ENCODE measurements around the gene TGIF2. TPM values are rescaled to one million over a fixed set of nuclear protein-coding genes. Genes with fewer than 3 reads are reported as not detected.
A peak's percentile ranks its signal among the peaks of the same experiment; 100 is the strongest.

TGIF2 gene
- total and polyA plus RNA-seq, 2 of the 13 experiments (the other 11 are each of a cell fraction or from before 2014, with no cell fraction given), result 41.3 to 53.9 TPM

DNA sequence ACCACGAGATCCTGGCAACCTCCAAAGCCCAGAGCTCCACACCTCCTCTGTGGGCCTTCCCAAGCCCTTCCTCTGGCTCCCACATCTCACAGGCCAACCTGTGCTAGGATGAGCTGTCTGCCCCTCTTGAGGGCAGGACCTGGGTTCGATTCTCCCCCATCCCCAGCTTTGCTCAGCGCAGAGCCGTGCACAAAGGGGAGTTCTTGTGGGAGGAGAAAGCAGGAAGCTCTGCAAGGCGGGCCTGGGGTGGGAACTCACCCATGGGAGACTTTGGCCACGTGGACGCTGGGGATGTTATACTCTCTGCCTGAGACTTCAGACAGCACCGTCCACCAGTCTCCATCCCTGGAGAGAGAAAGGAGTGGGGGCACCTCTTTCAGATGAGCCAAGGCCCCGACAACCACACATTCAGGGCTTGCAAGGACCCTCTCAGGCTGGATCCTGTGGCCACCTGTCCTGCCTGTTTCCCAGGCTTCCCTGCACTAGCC is 59.9 kb downstream of the TGIF2 start (continued):
- TF ChIP-seq, protein P1, sequence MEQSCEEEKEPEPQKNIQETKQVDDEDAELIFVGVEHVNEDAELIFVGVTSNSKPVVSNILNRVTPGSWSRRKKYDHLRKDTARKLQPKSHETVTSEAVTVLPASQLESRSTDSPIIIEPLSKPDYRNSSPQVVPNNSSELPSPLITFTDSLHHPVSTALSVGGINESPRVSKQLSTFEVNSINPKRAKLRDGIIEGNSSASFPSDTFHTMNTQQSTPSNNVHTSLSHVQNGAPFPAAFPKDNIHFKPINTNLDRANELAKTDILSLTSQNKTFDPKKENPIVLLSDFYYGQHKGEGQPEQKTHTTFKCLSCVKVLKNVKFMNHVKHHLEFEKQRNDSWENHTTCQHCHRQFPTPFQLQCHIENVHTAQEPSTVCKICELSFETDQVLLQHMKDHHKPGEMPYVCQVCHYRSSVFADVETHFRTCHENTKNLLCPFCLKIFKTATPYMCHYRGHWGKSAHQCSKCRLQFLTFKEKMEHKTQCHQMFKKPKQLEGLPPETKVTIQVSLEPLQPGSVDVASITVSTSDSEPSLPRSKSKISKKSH (CRISPR knock-in tag; IDR thresholded peaks at IDR 0.05; ENCODE audit: borderline replicate concordance), result 0 out of 2 replicates have a peak, but pooled peaks have one; percentile 52
- TF ChIP-seq, protein P2, sequence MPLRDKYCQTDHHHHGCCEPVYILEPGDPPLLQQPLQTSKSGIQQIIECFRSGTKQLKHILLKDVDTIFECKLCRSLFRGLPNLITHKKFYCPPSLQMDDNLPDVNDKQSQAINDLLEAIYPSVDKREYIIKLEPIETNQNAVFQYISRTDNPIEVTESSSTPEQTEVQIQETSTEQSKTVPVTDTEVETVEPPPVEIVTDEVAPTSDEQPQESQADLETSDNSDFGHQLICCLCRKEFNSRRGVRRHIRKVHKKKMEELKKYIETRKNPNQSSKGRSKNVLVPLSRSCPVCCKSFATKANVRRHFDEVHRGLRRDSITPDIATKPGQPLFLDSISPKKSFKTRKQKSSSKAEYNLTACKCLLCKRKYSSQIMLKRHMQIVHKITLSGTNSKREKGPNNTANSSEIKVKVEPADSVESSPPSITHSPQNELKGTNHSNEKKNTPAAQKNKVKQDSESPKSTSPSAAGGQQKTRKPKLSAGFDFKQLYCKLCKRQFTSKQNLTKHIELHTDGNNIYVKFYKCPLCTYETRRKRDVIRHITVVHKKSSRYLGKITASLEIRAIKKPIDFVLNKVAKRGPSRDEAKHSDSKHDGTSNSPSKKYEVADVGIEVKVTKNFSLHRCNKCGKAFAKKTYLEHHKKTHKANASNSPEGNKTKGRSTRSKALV (CRISPR knock-in tag; IDR thresholded peaks at IDR 0.05), result no peak
- TF ChIP-seq, protein P3, sequence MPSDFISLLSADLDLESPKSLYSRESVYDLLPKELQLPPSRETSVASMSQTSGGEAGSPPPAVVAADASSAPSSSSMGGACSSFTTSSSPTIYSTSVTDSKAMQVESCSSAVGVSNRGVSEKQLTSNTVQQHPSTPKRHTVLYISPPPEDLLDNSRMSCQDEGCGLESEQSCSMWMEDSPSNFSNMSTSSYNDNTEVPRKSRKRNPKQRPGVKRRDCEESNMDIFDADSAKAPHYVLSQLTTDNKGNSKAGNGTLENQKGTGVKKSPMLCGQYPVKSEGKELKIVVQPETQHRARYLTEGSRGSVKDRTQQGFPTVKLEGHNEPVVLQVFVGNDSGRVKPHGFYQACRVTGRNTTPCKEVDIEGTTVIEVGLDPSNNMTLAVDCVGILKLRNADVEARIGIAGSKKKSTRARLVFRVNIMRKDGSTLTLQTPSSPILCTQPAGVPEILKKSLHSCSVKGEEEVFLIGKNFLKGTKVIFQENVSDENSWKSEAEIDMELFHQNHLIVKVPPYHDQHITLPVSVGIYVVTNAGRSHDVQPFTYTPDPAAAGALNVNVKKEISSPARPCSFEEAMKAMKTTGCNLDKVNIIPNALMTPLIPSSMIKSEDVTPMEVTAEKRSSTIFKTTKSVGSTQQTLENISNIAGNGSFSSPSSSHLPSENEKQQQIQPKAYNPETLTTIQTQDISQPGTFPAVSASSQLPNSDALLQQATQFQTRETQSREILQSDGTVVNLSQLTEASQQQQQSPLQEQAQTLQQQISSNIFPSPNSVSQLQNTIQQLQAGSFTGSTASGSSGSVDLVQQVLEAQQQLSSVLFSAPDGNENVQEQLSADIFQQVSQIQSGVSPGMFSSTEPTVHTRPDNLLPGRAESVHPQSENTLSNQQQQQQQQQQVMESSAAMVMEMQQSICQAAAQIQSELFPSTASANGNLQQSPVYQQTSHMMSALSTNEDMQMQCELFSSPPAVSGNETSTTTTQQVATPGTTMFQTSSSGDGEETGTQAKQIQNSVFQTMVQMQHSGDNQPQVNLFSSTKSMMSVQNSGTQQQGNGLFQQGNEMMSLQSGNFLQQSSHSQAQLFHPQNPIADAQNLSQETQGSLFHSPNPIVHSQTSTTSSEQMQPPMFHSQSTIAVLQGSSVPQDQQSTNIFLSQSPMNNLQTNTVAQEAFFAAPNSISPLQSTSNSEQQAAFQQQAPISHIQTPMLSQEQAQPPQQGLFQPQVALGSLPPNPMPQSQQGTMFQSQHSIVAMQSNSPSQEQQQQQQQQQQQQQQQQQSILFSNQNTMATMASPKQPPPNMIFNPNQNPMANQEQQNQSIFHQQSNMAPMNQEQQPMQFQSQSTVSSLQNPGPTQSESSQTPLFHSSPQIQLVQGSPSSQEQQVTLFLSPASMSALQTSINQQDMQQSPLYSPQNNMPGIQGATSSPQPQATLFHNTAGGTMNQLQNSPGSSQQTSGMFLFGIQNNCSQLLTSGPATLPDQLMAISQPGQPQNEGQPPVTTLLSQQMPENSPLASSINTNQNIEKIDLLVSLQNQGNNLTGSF (CRISPR knock-in tag; IDR thresholded peaks at IDR 0.05), result no peak
- TF ChIP-seq ZNF713 (CRISPR knock-in tag; IDR thresholded peaks at IDR 0.05) (no peak), ZNF496 (CRISPR knock-in tag; IDR thresholded peaks at IDR 0.05; ENCODE audit: insufficient replicate concordance) (no peak), ZNF317 (CRISPR knock-in tag; IDR thresholded peaks at IDR 0.05) (0 out of 2 replicates have a peak, but pooled peaks have one; percentile 10), ZNF558 (CRISPR knock-in tag; IDR thresholded peaks at IDR 0.05; ENCODE audit: borderline replicate concordance) (no peak), ZNF331 (CRISPR knock-in tag; IDR thresholded peaks at IDR 0.05) (no peak), ZBTB21 (CRISPR knock-in tag; IDR thresholded peaks at IDR 0.05) (no peak)
- TF ChIP-seq, protein P4, sequence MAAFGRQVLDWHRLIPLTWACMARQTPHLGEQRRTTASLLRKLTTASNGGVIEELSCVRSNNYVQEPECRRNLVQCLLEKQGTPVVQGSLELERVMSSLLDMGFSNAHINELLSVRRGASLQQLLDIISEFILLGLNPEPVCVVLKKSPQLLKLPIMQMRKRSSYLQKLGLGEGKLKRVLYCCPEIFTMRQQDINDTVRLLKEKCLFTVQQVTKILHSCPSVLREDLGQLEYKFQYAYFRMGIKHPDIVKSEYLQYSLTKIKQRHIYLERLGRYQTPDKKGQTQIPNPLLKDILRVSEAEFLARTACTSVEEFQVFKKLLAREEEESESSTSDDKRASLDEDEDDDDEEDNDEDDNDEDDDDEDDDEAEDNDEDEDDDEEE (CRISPR knock-in tag; IDR thresholded peaks at IDR 0.05), result no peak
- TF ChIP-seq, protein P5, sequence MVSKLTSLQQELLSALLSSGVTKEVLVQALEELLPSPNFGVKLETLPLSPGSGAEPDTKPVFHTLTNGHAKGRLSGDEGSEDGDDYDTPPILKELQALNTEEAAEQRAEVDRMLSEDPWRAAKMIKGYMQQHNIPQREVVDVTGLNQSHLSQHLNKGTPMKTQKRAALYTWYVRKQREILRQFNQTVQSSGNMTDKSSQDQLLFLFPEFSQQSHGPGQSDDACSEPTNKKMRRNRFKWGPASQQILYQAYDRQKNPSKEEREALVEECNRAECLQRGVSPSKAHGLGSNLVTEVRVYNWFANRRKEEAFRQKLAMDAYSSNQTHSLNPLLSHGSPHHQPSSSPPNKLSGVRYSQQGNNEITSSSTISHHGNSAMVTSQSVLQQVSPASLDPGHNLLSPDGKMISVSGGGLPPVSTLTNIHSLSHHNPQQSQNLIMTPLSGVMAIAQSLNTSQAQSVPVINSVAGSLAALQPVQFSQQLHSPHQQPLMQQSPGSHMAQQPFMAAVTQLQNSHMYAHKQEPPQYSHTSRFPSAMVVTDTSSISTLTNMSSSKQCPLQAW (CRISPR knock-in tag; IDR thresholded peaks at IDR 0.05), result no peak
- TF ChIP-seq, protein P6, sequence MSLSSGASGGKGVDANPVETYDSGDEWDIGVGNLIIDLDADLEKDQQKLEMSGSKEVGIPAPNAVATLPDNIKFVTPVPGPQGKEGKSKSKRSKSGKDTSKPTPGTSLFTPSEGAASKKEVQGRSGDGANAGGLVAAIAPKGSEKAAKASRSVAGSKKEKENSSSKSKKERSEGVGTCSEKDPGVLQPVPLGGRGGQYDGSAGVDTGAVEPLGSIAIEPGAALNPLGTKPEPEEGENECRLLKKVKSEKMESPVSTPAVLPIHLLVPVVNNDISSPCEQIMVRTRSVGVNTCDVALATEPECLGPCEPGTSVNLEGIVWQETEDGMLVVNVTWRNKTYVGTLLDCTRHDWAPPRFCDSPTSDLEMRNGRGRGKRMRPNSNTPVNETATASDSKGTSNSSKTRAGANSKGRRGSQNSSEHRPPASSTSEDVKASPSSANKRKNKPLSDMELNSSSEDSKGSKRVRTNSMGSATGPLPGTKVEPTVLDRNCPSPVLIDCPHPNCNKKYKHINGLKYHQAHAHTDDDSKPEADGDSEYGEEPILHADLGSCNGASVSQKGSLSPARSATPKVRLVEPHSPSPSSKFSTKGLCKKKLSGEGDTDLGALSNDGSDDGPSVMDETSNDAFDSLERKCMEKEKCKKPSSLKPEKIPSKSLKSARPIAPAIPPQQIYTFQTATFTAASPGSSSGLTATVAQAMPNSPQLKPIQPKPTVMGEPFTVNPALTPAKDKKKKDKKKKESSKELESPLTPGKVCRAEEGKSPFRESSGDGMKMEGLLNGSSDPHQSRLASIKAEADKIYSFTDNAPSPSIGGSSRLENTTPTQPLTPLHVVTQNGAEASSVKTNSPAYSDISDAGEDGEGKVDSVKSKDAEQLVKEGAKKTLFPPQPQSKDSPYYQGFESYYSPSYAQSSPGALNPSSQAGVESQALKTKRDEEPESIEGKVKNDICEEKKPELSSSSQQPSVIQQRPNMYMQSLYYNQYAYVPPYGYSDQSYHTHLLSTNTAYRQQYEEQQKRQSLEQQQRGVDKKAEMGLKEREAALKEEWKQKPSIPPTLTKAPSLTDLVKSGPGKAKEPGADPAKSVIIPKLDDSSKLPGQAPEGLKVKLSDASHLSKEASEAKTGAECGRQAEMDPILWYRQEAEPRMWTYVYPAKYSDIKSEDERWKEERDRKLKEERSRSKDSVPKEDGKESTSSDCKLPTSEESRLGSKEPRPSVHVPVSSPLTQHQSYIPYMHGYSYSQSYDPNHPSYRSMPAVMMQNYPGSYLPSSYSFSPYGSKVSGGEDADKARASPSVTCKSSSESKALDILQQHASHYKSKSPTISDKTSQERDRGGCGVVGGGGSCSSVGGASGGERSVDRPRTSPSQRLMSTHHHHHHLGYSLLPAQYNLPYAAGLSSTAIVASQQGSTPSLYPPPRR (CRISPR knock-in tag; IDR thresholded peaks at IDR 0.05; ENCODE audit: borderline replicate concordance), result no peak
